ENCODE data around the gene ZNF281.

- no peak for TF ChIP-seq CTCF (conservative IDR thresholded peaks at IDR 0.05; ENCODE audit: low read depth, low read length)
- TF ChIP-seq POLR2A (IDR thresholded peaks at IDR 0.05; ENCODE audit: low read depth, low read length): no peak
- no peak for TF ChIP-seq MAZ (IDR thresholded peaks at IDR 0.05; ENCODE audit: borderline replicate concordance, low read depth, low read length)
Observed at GRCh38 chr1:200429221-200429751, 19.4 kb upstream of the ZNF281 start.
